Measurements from ENCODE around the gene PRPF39. TPM values are rescaled to one million over a fixed set of nuclear protein-coding genes. Genes with fewer than 3 reads are reported as not detected.

The PRPF39 gene
- total and polyA plus RNA-seq, 2 donors from 2014 or later: 15.4 to 35.6 TPM

GRCh38 chr14:45134051-45134958 is 50.4 kb downstream of the PRPF39 start, which contains the start of gene FKBP3:
Gene FKBP3 (minus strand): TSS chr14:45134481. CDS start chr14:45134456, 25 bp downstream.
- Histone ChIP-seq H3K27ac (ENCODE audit: low read depth in 2 of 2, low read length in 2 of 2) (peak within 1 kb of the TSS; percentile 86 to 91), H3K27me3 (ENCODE audit: control insufficient read depth, insufficient read depth, low read length) (no peaks in the 10 kb centered on the region), H3K4me1 (ENCODE audit: control insufficient read depth in 2 of 3, insufficient read depth in 2 of 3, low read depth in 1 of 3, low read length in 3 of 3) (peaks cover 4 to 14% (median 6%) of the 10 kb centered on the region in 3 donors), H3K4me3 (ENCODE audit: low read length in 3 of 3) (peak within 1 kb of the TSS; percentile 92 to 99 (median 96)), H3K9me3 (ENCODE audit: control insufficient read depth in 2 of 3, insufficient read depth in 1 of 3, low read length in 3 of 3) (no peaks in the 10 kb centered on the region), H3K36me3 (ENCODE audit: control insufficient read depth in 2 of 3, insufficient read depth in 3 of 3, low read length in 3 of 3) (no peaks in the 10 kb centered on the region), H3K9ac (ENCODE audit: low read length in 3 of 3) (peak within 1 kb of the TSS; percentile 78 to 95 (median 93))
- TF ChIP-seq CTCF (IDR thresholded peaks at IDR 0.05; ENCODE audit: borderline replicate concordance, extremely low read depth, insufficient read depth): peak; percentile 1
- peak; percentile 97 to 99 (median 98) for DNase-seq
- intact Hi-C loops (cut with DNase I): no loop called here
- peak; percentile 71 for FAIRE-seq

GRCh38 chr14:45135156-45135555 is 51.2 kb downstream of the PRPF39 start:
- H3K36me3 ChIP-seq (ENCODE audit: control insufficient read depth in 2 of 3, insufficient read depth in 3 of 3, low read length in 3 of 3): no peaks in the 10 kb centered on the region
- intact Hi-C loops (cut with DNase I): no loop called here
- no peaks in the 10 kb centered on the region for H3K9me3 ChIP-seq (ENCODE audit: control insufficient read depth in 2 of 3, insufficient read depth in 1 of 3, low read length in 3 of 3)
- DNase-seq (peak in 2 of 5 donors; percentile 47 to 61), FAIRE-seq (no peak)
- no peak for TF ChIP-seq CTCF (IDR thresholded peaks at IDR 0.05; ENCODE audit: borderline replicate concordance, extremely low read depth, insufficient read depth)
- peak overlapping the region; percentile 80 to 91 for H3K27ac ChIP-seq (ENCODE audit: low read depth in 2 of 2, low read length in 2 of 2)
- H3K27me3 ChIP-seq (ENCODE audit: control insufficient read depth, insufficient read depth, low read length): no peaks in the 10 kb centered on the region
- peak overlapping the region; percentile 92 to 99 (median 96) for H3K4me3 ChIP-seq (ENCODE audit: low read length in 3 of 3)
- peaks cover 4 to 14% (median 6%) of the 10 kb centered on the region in 3 donors for H3K4me1 ChIP-seq (ENCODE audit: control insufficient read depth in 2 of 3, insufficient read depth in 2 of 3, low read depth in 1 of 3, low read length in 3 of 3)
- peak overlapping the region; percentile 65 to 95 (median 78) for H3K9ac ChIP-seq (ENCODE audit: low read length in 3 of 3)

GRCh38 chr14:45135659-45136395 is 51.9 kb downstream of the PRPF39 start, which contains the start of gene FANCM:
Gene FANCM (plus strand): TSS chr14:45135930. CDS start chr14:45136032, 102 bp downstream.
- peak within 1 kb of the TSS; percentile 92 to 99 (median 96) for H3K4me3 ChIP-seq (ENCODE audit: low read length in 3 of 3)
- peak within 1 kb of the TSS; percentile 80 to 91 for H3K27ac ChIP-seq (ENCODE audit: low read depth in 2 of 2, low read length in 2 of 2)
- peak; percentile 92 to 99 (median 96) for DNase-seq
- intact Hi-C loops (cut with DNase I): no loop called here
- H3K4me1 ChIP-seq (ENCODE audit: control insufficient read depth in 2 of 3, insufficient read depth in 2 of 3, low read depth in 1 of 3, low read length in 3 of 3): peaks cover 4 to 14% (median 6%) of the 10 kb centered on the region in 3 donors
- FAIRE-seq: peak; percentile 98
- no peaks in the 10 kb centered on the region for H3K36me3 ChIP-seq (ENCODE audit: control insufficient read depth in 2 of 3, insufficient read depth in 3 of 3, low read length in 3 of 3)
- peak within 1 kb of the TSS; percentile 65 to 95 (median 78) for H3K9ac ChIP-seq (ENCODE audit: low read length in 3 of 3)
- no peak for TF ChIP-seq CTCF (IDR thresholded peaks at IDR 0.05; ENCODE audit: borderline replicate concordance, extremely low read depth, insufficient read depth)
- no peaks in the 10 kb centered on the region for H3K9me3 ChIP-seq (ENCODE audit: control insufficient read depth in 2 of 3, insufficient read depth in 1 of 3, low read length in 3 of 3)
- no peaks in the 10 kb centered on the region for H3K27me3 ChIP-seq (ENCODE audit: control insufficient read depth, insufficient read depth, low read length)
